PC-3 (cell line): ENCODE results near the gene SIX2. TPM values are rescaled to one million over a fixed set of nuclear protein-coding genes. Genes with fewer than 3 reads are reported as not detected.

Experiments used
- ATAC-seq: fragments of 200-7000 bp; cut with Tn5 transposase; 2 replicates; pipeline ENCODE4 v1.9.1; 2020; ENCODE audit warnings: mild to moderate bottlenecking, moderate library complexity
- BruUV-seq: library from RNA; stranded (reverse); fragments of 400-500 nt; replicated peaks from 2 replicates; lab custom pipeline; 2021; lab: Mats Ljungman, UMichigan
- CTCF ChIA-PET: fragments of 300-600 bp; sonication (Branson Sonifier 250); formaldehyde crosslinking; loops from one replicate; lab custom pipeline; 2022; ENCODE audit warnings: antibody characterized with exemption; lab: Charles Lee
- POLR2A ChIA-PET: fragments of 300-600 bp; sonication (Branson Sonifier 250); formaldehyde crosslinking; loops from one replicate; lab custom pipeline; 2022; ENCODE audit warnings: antibody characterized with exemption; ENCODE audit not compliant: unreplicated experiment; lab: Charles Lee
- DNase-seq: peaks from one replicate; pipeline ENCODE4 v3.0.0-alpha.2; 2015
- H2AFZ ChIP-seq: fragments of 300-600 bp; sonication (generic); 2 replicates; pipeline ENCODE4 v1.6.0; 2016; ENCODE audit warnings: antibody characterized with exemption, low read length
- H3F3A ChIP-seq: fragments of 300-600 bp; sonication (generic); one replicate; pipeline ENCODE4 v1.6.0; 2017; ENCODE audit warnings: antibody characterized with exemption, low read length, control low read depth, mild to moderate bottlenecking; ENCODE audit not compliant: unreplicated experiment
- H3K27ac ChIP-seq: fragments of 300-600 bp; sonication (generic); 2 replicates; pipeline ENCODE4 v1.5.1; 2016; ENCODE audit warnings: mild to moderate bottlenecking, low read length
- H3K27me3 ChIP-seq: fragments of 300-600 bp; sonication (generic); 2 replicates; pipeline ENCODE4 v1.6.1; 2016; ENCODE audit warnings: low read length, mixed read lengths
- H3K36me3 ChIP-seq: fragments of 300-600 bp; sonication (generic); 2 replicates; pipeline ENCODE4 v1.6.1; 2016; ENCODE audit warnings: low read depth, mixed run types, low read length, mixed read lengths
- H3K4me1 ChIP-seq: fragments of 300-600 bp; sonication (generic); 2 replicates; pipeline ENCODE4 v1.5.1; 2016; ENCODE audit warnings: low read length; ENCODE audit not compliant: insufficient read depth
- H3K4me2 ChIP-seq: fragments of 300-600 bp; sonication (generic); 2 replicates; pipeline ENCODE4 v1.6.0; 2016; ENCODE audit warnings: low read length
- H3K4me3 ChIP-seq: fragments of 300-600 bp; sonication (generic); 2 replicates; pipeline ENCODE4 v1.5.1; 2016; ENCODE audit warnings: mild to moderate bottlenecking, low read length, mixed read lengths
- H3K79me2 ChIP-seq: fragments of 300-600 bp; sonication (generic); 2 replicates; pipeline ENCODE4 v1.6.1; 2017; ENCODE audit warnings: low read length, mixed read lengths
- H3K9ac ChIP-seq: fragments of 300-600 bp; sonication (generic); 2 replicates; pipeline ENCODE4 v1.6.0; 2016; ENCODE audit warnings: mild to moderate bottlenecking, low read length
- H3K9me2 ChIP-seq: fragments of 300-600 bp; sonication (generic); replicated peaks from 2 replicates; pipeline ENCODE4 v1.6.1; 2016; ENCODE audit warnings: mixed run types, low read length, mixed read lengths
- H3K9me3 ChIP-seq: fragments of 300-600 bp; sonication (generic); 2 replicates; pipeline ENCODE4 v1.6.1; 2016; ENCODE audit warnings: low read length, mixed read lengths
- H4K20me1 ChIP-seq: fragments of 300-600 bp; sonication (generic); 2 replicates; pipeline ENCODE4 v1.6.1; 2016; ENCODE audit warnings: low read length, mixed read lengths
- EZH2 ChIP-seq: fragments of 300-600 bp; sonication (generic); IDR thresholded peaks from one replicate; pipeline ENCODE4 v1.6.1; 2017; ENCODE audit warnings: antibody characterized with exemption, mild to moderate bottlenecking, low read length; ENCODE audit not compliant: unreplicated experiment
- EZH2phosphoT487 ChIP-seq: fragments of 300-600 bp; sonication (generic); IDR thresholded peaks from 2 replicates; pipeline ENCODE4 v1.6.1; 2018; ENCODE audit warnings: mild to moderate bottlenecking, antibody characterized with exemption, low read length, borderline replicate concordance
- intact Hi-C: fragments of 100-400 bp; cut with micrococcal nuclease; formaldehyde crosslinking; loops from 2 replicates; pipeline ENCODE4 v1.9.0; 2023
- total RNA-seq: library from RNA; depleted of rRNA; stranded (reverse); fragments of >200 nt; gene quantifications from 2 replicates; pipeline ENCODE4 v1.2.3, GENCODE V29; 2014
- TF ChIP-seq, protein P1 (sequence below): fragments of 300-600 bp; sonication (generic); conservative IDR thresholded peaks from 2 replicates; pipeline ENCODE4 v1.5.1; 2017; ENCODE audit warnings: antibody characterized with exemption, low read depth, mild to moderate bottlenecking, low read length

SIX2 gene
- total RNA-seq, 1 experiment from 2014 or later, result 27.9 TPM

DNA sequence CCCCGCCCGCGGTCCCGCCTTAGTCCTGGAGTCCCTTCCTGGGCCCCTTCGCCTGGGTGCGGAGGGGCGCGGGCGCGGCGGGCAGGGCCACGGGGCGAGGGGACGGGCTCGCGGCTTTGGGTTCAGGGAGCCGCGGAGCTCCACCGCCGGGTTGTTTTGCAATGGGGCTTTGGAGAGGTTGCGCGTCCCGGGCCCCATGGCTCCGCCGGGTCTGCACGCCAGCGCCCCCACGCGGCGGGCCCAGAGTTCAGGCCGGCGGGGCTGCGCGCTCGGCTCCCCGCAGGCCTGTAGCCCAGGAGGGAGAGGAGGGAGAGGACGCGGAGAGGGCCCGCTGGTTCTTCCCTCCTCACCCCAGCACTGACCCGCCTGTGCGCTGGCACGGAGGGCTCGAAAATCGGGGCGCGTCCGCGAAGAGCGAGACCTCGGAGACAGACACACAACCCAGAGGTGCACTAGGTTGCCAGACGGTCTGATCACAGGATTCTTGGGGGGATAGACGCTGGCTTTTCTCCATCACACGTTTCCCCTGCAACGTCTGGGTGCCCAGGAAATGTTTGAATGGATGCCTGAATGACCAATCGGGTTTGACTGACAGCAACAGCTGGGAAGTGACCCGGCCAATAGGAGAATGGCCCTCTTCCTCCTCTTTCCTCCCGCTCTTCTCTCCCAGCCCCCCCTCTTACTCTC, 4.9 kb upstream of the SIX2 start:
- intact Hi-C loops, result no loop called here
- Histone ChIP-seq H3K36me3 (no peaks in the 10 kb centered on the region), H2AFZ (no peak overlapping the region), H3K9me3 (no peaks in the 10 kb centered on the region), H3K9me2 (no peaks in the 10 kb centered on the region), H3K27ac (no peak overlapping the region), H3K79me2 (no peaks in the 10 kb centered on the region), H3K4me2 (no peak overlapping the region), H4K20me1 (no peaks in the 10 kb centered on the region), H3K9ac (no peak overlapping the region), H3K4me1 (peaks cover 11% of the 10 kb centered on the region; the same call in 1 of the 2 replicates), H3K4me3 (no peak overlapping the region), H3K27me3 (no peaks in the 10 kb centered on the region), H3F3A (no peaks in the 10 kb centered on the region)
- DNase-seq (no peak), ATAC-seq (no peak)
- POLR2A ChIA-PET, result no interaction called here
- no TSS peak for BruUV-seq
- TF ChIP-seq, protein P1, sequence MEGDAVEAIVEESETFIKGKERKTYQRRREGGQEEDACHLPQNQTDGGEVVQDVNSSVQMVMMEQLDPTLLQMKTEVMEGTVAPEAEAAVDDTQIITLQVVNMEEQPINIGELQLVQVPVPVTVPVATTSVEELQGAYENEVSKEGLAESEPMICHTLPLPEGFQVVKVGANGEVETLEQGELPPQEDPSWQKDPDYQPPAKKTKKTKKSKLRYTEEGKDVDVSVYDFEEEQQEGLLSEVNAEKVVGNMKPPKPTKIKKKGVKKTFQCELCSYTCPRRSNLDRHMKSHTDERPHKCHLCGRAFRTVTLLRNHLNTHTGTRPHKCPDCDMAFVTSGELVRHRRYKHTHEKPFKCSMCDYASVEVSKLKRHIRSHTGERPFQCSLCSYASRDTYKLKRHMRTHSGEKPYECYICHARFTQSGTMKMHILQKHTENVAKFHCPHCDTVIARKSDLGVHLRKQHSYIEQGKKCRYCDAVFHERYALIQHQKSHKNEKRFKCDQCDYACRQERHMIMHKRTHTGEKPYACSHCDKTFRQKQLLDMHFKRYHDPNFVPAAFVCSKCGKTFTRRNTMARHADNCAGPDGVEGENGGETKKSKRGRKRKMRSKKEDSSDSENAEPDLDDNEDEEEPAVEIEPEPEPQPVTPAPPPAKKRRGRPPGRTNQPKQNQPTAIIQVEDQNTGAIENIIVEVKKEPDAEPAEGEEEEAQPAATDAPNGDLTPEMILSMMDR, result no peak
- no peak for TF ChIP-seq EZH2phosphoT487
- TF ChIP-seq EZH2, result no peak
- CTCF ChIA-PET, result no interaction called here

GRCh38 chr2:45013229-45014015, 4.2 kb upstream of the SIX2 start:
- TF ChIP-seq, protein P1, result no peak
- no peak for TF ChIP-seq EZH2phosphoT487
- no peak for TF ChIP-seq EZH2
- H2AFZ ChIP-seq, result no peak overlapping the region
- intact Hi-C loops, result no loop called here
- no peak for DNase-seq
- peaks cover 14% of the 10 kb centered on the region for H3K4me1 ChIP-seq
- ChIA-PET CTCF (no interaction called here), POLR2A (no interaction called here)
- H3K4me2 ChIP-seq, result no peak overlapping the region
- no peaks in the 10 kb centered on the region for H3K36me3 ChIP-seq
- no peak overlapping the region for H3K9ac ChIP-seq
- H3K79me2 ChIP-seq, result peaks cover 5% of the 10 kb centered on the region
- H3K27me3 ChIP-seq, result no peaks in the 10 kb centered on the region
- no peaks in the 10 kb centered on the region for H3F3A ChIP-seq
- no peaks in the 10 kb centered on the region for H3K9me2 ChIP-seq
- H4K20me1 ChIP-seq, result 0 out of 2 replicates have a peak, but pooled peaks cover 2% of the 10 kb centered on the region
- no peak for ATAC-seq
- no peak overlapping the region for H3K4me3 ChIP-seq
- BruUV-seq, result no TSS peak
- H3K9me3 ChIP-seq, result no peaks in the 10 kb centered on the region
- no peak overlapping the region for H3K27ac ChIP-seq
